ENCODE measurements around the gene EXOC6. TPM values are rescaled to one million over a fixed set of nuclear protein-coding genes. Genes with fewer than 3 reads are reported as not detected.

Gene EXOC6
- total and polyA plus RNA-seq, 9 donors: 6.2 to 12.8 (median 9.7) TPM

GRCh38 chr10:93071674-93072224 is 223.4 kb downstream of the EXOC6 start:
- Histone ChIP-seq H3K4me1 (ENCODE audit: insufficient read depth) (peaks cover 14% of the 10 kb centered on the region), H3K4me3 (peak overlapping the region; percentile 12), H3K36me3 (no peaks in the 10 kb centered on the region), H3K9me3 (no peaks in the 10 kb centered on the region), H3K27ac (no peak overlapping the region), H3K27me3 (no peaks in the 10 kb centered on the region)
- 2 to 4% (median 3%) methylated on average over 35 to 37 of the region's 37 CpGs for WGBS, 3 donors
- TF ChIP-seq POLR2A (IDR thresholded peaks at IDR 0.05) (no peak), CTCF (IDR thresholded peaks at IDR 0.05) (no peak), EP300 (IDR thresholded peaks at IDR 0.05) (no peak)
- intact Hi-C loops (cut with DNase I): no loop called here
- no peak for DNase-seq

- intact Hi-C loops (cut with DNase I): no loop called here
- WGBS, 3 donors: 1 to 2% (median 2%) methylated on average over 27 of the region's 27 CpGs
- Histone ChIP-seq H3K27me3 (no peaks in the 10 kb centered on the region), H3K4me3 (peak overlapping the region; percentile 12), H3K27ac (no peak overlapping the region), H3K4me1 (ENCODE audit: insufficient read depth) (peaks cover 14% of the 10 kb centered on the region), H3K36me3 (no peaks in the 10 kb centered on the region), H3K9me3 (no peaks in the 10 kb centered on the region)
- no peak for DNase-seq
- no peak for TF ChIP-seq CTCF (IDR thresholded peaks at IDR 0.05)
- TF ChIP-seq EP300 (IDR thresholded peaks at IDR 0.05): no peak
- TF ChIP-seq POLR2A (IDR thresholded peaks at IDR 0.05): no peak
These were observed 223.9 kb downstream of the EXOC6 start for GRCh38 chr10:93072225-93072712.

- Histone ChIP-seq H3K4me3 (no peak overlapping the region), H3K27me3 (no peaks in the 10 kb centered on the region), H3K9me3 (no peaks in the 10 kb centered on the region), H3K27ac (no peak overlapping the region), H3K4me1 (ENCODE audit: insufficient read depth) (peaks cover 14% of the 10 kb centered on the region), H3K36me3 (no peaks in the 10 kb centered on the region)
- WGBS, 3 donors: 1 to 4% (median 4%) methylated on average over 29 to 34 of the region's 34 CpGs
- no peak for TF ChIP-seq CTCF (IDR thresholded peaks at IDR 0.05)
- TF ChIP-seq POLR2A (IDR thresholded peaks at IDR 0.05): no peak
- no peak for TF ChIP-seq EP300 (IDR thresholded peaks at IDR 0.05)
- DNase-seq: no peak
- intact Hi-C loops (cut with DNase I): no loop called here
These were observed 224.6 kb downstream of the EXOC6 start for GRCh38 chr10:93072713-93073538.

- H3K27me3 ChIP-seq: no peaks in the 10 kb centered on the region
- peaks cover 11% of the 10 kb centered on the region for H3K4me1 ChIP-seq (ENCODE audit: insufficient read depth)
- peak within 1 kb of the TSS; percentile 9 for H3K4me3 ChIP-seq
- TF ChIP-seq EP300 (IDR thresholded peaks at IDR 0.05) (no peak), CTCF (IDR thresholded peaks at IDR 0.05) (no peak), POLR2A (IDR thresholded peaks at IDR 0.05) (no peak)
- no peak for DNase-seq
- 0 to 1% (median 1%) methylated on average over 48 to 52 of the region's 52 CpGs for WGBS, 3 donors
- H3K27ac ChIP-seq: no peak within 1 kb of the TSS
- no peaks in the 10 kb centered on the region for H3K36me3 ChIP-seq
- intact Hi-C loops (cut with DNase I): no loop called here
- H3K9me3 ChIP-seq: no peaks in the 10 kb centered on the region
These were observed 225.3 kb downstream of the EXOC6 start, which contains the start of gene CYP26A1 for GRCh38 chr10:93073539-93074146. CYP26A1 (plus strand) TSS chr10:93073893; CDS start chr10:93073935, 42 bp downstream.
